NCI-H2107 treated with DMSO at 0.1 percent for 48 hours (cell line): ENCODE data around the gene RFX1.
"Not testable (repeated sequence)": the region's sequence is repeated elsewhere in the genome, so short reads cannot be mapped to it uniquely, and the experiment has no call there.

ENCODE experiments used
- DNase-seq: peaks from one replicate; lab custom pipeline; 2025; ENCODE audit not compliant: unreplicated experiment; lab: John Stamatoyannopoulos, UW

Gene RFX1

GRCh38 chr19:14027856-14028450 lies 21.8 kb upstream of the RFX1 start, which contains the start of gene RLN3:
Gene RLN3 (plus strand): TSS chr19:14028148. CDS start chr19:14028205, 57 bp downstream.
- DNase-seq: no peak

GRCh38 chr19:14026652-14027192 lies 20.6 kb upstream of the RFX1 start:
- not testable (repeated sequence) for DNase-seq

GRCh38 chr19:14023404-14024235 lies 17.5 kb upstream of the RFX1 start:
- DNase-seq: no peak

- no peak for DNase-seq
Measured at GRCh38 chr19:14022469-14022868, 16.3 kb upstream of the RFX1 start.

DNA sequence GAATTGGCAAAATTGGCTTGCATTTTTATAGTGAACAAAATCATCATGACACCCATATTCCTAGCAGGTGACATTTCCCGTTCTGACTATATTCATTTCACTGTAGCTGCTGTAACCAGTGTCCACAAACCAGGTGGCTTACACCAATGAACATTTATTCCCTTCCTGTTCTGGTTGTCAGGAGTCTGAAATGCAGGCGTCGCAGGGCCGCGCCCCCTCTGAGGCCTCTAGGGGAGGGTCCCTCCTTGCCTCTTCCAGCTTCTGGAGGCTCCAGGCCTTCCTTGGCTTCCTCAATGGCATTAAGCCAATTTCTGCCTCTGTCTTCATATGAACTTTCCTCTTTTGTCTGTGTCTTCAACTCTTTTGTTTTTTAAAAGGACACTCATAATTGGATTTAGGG lies 15.4 kb upstream of the RFX1 start:
- no peak for DNase-seq

DNA sequence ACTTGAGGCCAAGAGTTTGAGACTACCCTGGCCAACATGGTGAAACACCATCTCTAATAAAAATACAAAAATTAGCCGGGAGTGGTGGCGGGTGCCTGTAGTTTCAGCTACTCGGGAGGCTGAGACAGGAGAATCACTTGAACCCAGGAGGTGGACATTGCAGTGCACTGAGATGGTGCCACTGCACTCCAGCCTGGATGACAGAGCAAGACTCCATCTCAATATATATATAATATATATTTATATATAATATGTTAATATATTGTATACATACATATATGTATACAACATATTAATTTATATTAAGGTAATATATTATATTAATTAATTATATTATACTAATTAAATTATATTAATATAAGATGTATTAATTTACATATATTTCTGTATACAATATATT lies 13.6 kb upstream of the RFX1 start:
- DNase-seq: not testable (repeated sequence)

- DNase-seq: no peak
Measured at GRCh38 chr19:14019100-14019499, 13.0 kb upstream of the RFX1 start.

- DNase-seq: no peak
Measured at GRCh38 chr19:14015524-14016035, 9.5 kb upstream of the RFX1 start.

- no peak for DNase-seq
Measured at GRCh38 chr19:14012378-14012915, 6.3 kb upstream of the RFX1 start.

DNA sequence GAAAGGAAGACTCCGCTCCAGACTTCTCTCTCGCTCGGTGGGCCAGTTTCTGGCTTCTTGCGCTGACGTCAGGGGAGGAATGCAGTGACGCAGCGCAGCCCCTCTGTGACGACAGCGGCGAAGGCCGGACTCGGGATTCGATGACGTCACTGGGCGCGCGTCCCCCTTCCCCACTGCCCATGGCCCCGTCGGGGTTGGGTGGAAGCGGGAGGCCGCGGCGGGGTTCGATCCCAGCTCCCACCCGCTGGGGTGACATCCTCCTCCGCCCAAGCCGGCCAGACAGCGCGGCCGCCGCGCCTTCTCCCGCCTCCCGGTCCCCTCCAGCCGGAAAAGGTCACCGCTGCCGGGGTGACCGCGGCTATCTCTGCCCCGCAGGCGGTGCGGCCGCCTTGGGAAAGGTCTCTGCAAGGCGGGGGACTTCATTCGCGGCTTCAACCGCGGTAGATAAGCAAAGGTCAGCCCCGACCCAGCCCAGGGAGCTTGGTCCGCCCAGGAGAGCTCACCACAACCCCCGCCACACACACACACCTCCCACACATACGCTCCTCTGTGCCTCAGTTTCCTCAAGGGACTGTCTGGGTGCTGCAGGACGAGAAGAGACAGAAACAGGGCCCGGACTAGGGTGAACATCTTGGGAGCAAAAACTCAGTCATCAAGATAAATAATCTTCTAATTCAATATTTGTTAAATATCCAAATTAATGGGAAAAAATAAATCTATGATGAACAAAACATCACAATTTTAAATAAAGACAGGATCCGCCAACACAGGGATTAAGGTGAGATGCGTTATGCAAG lies 844 bp upstream of the RFX1 start:
- DNase-seq: no peak

DNA sequence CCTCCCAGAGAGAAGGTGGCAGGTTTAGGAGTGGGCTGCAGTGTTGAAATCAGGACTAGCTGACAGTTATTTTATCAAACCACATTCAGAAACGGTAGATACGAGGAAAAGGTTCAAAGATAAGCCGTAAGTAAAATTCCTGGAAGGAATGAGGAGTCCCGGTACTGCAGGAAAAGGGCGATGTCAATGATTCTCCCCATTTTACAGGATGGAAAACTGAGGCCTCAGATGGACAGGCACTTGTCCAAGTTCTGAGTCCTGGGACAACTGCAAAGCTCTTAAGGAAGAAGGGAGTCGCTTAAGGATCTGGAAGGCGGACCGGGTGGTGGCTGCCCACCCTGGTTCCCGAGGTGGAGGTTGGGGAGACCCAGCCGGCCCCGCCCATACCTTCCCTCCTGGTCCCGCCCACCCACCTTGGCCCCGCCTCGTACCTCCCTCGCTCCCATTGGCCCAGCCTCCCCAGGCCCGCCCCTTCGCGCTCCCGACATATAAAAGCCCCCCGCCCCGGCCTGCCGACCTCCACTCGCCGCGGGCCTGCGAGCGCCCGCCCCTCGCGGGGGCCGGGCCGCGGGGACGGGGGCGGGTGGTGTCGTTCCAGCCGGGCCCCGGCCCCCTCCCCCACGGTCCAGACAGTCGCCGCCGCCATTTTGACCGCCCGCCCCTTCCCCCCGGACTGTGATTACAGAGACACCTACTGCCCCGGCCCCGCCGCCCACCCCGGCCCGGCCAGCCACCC lies 603 bp downstream of the RFX1 start:
- no peak for DNase-seq

DNA sequence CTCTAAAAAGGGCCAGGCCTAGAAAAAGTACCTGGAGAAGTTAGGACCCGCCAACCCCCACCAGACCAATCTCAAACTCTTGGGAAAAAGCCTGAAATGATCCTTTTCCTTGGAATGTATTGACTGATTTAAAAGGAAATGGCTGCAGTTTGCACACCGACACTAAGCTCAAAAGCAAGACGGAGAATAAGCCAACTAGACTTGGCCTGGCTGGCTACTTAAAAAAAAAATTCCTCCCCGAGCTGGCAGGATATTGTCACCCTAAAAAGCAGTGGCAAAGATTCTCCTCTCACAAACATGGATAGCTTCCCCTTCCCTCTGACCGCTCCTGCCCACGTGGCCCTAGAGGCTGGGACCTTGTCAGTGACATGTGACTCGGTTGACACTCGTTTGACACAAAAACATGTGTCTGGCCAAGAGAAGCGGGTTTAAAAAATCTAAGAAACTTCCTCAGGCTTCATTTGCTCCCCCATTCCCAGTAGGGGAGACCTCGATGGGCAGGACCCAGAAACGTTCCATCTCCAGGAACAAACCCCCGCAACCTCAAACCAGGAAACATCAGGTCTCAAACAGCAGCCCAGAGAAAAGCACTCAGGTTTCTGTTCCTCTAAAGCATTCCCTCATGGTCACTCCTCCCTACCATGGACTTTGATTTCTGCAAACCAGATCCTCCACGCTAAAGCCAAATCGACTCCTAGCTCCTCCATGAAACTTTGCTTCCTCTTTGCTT lies 1.3 kb downstream of the RFX1 start:
- no peak for DNase-seq

DNA sequence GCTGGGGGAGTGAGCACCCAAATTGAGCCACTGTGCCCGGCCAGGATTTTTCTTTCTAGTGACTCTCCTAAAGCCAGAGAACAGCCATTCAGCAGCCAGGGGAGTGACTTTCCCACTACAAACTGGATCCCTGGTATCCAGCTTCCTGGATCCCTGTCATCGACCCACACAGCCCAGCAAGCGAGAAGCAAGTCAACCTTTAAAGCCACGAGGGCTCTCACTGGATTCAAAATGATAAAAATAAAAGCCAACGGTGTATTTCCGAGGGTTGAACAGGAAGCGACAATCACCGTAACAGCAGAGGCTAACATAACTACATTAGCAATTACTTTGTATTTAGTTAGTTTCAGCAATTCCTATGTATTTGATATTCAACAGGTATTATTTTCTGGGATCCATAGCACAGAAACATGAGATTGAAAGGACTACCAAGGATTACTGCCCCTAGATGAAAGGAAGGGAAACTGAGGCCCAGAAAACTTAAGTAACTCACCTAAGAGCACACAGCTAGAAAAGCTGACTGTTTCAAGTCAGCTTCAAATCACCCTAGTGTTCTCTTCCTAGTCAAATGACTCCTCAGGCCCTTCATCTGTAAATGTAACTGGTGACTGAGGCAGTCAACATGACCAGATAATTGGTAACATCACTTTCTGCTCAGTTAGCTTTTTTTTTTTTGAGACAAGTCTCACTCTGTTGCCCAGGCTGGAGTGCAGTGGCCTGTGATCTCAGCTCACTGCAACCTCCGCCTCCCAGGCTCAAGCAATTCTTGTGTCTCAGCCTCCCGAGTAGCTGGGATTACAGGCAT lies 2.7 kb downstream of the RFX1 start:
- DNase-seq: no peak

DNA sequence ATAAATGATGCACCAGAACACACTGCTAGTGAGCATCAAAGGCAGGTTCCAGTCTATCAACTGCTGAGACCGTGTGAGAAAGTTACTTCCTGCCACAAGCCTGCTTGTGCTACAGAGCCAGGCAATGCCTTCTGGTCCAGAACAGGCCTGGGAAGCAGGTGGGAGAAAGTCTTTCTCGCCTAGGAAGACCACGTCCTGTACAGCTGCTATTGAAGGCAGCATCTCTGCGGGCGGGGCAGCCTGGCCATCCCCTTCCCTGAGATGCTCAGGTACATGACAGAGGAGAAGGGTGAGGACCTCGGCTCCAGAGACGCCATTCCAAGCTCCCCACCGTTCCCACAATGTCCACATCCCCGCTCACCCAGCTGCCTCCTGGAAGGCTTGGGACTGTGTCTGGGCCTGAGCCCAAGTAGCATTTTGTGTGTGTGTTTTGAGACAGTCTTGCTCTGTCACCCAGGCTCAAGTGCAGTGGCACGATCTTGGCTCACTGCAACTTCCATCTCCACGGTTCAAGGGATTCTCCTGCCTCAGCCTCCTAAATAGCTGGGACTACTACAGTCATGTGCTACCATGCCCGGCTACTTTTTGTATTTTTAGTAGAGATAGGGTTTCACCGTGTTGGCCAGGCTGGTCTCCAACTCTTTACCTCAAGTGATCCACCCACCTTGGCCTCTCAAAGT lies 3.4 kb downstream of the RFX1 start:
- DNase-seq: no peak

GRCh38 chr19:14000691-14001375 lies 5.3 kb downstream of the RFX1 start:
- no peak for DNase-seq

- DNase-seq: no peak
Measured at GRCh38 chr19:13999085-13999484, 7.0 kb downstream of the RFX1 start.

GRCh38 chr19:13998426-13998825 lies 7.7 kb downstream of the RFX1 start:
- no peak for DNase-seq

GRCh38 chr19:13997631-13997962 lies 8.5 kb downstream of the RFX1 start:
- no peak for DNase-seq
